Mesodermal cell (in vitro differentiated cells): ENCODE results near the gene MAP3K10.

ENCODE experiments used
- H3K27ac ChIP-seq: 2 replicates; pipeline ENCODE4 v1.7.0; 2013; ENCODE audit warnings: mild to moderate bottlenecking, low read depth, low read length, moderate library complexity; ENCODE audit not compliant: severe bottlenecking
- H3K36me3 ChIP-seq: 2 replicates; pipeline ENCODE4 v1.7.1; 2013; ENCODE audit warnings: mild to moderate bottlenecking, low read length, moderate library complexity; ENCODE audit not compliant: control insufficient read depth, insufficient read depth
- H3K4me1 ChIP-seq: one replicate; pipeline ENCODE4 v1.7.1; 2013; ENCODE audit warnings: mild to moderate bottlenecking, low read length; ENCODE audit not compliant: insufficient read depth, control insufficient read depth, poor library complexity, severe bottlenecking
- H3K4me3 ChIP-seq: 2 replicates; pipeline ENCODE4 v1.7.0; 2013; ENCODE audit warnings: low read length, control low read depth, mild to moderate bottlenecking; ENCODE audit not compliant: insufficient read depth, poor library complexity, severe bottlenecking; ENCODE audit errors: extremely low read depth
- H3K9me3 ChIP-seq: 2 replicates; pipeline ENCODE4 v1.7.1; 2013; ENCODE audit warnings: mild to moderate bottlenecking, low read length, moderate library complexity; ENCODE audit not compliant: control insufficient read depth
- WGBS, 2 experiments: methylation state at CpG; one replicate each; pipeline ENCODE4 v1.1.5; 2013; ENCODE audit warnings: missing lambda C conversion rate in 2 of 2; ENCODE audit not compliant: insufficient coverage in 2 of 2; 5-methylcytosine and 5-hydroxymethylcytosine counted together

Gene MAP3K10

DNA sequence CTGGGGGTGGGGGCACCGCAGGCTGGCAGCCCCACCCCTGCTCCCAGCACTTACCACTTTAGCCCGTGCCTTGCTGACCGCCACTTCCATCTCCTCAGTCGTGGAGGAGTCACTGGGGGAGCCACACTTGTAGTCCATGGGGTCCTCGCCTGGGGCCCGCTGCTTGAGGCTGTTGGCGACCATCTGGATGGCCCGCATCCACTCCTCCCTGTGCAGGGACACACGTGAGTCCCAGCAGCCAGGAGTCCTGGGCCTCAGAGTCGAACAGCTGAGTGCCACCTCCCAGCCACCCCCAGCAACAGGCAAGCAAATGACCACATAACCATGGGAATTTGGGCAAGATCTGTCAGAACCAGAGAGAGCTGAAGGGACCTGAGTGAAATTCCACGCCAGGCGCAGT lies 51.3 kb downstream of the MAP3K10 start:
- Histone ChIP-seq H3K9me3 (no peaks in the 10 kb centered on the region), H3K4me3 (no peak overlapping the region), H3K4me1 (no peaks in the 10 kb centered on the region), H3K36me3 (peaks cover 55% of the 10 kb centered on the region), H3K27ac (no peak overlapping the region)
- 96 to 97% methylated on average over 11 to 12 of the region's 12 CpGs for WGBS, 2 experiments

DNA sequence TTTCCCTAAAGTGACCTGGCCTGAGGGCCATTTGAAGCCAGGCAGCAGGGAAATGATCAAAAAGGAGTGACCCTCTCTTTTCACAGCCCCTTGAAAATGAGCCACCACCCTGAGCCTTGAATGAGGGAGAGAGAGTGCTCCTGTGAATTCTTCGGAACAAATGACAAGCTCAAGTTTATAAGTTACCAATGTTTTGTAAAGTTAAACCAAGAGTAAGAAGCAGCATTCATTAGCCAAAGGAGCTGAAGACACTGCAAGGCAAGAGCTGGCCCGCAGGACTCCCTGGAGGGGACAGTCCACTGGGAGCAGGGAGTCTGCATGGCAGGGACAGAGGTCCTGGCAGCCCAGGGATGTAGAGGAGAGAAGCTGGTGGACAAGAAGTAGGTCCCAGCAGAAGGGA lies 52.0 kb downstream of the MAP3K10 start:
- peaks cover 49% of the 10 kb centered on the region for H3K36me3 ChIP-seq
- no peak overlapping the region for H3K27ac ChIP-seq
- 90 to 93% methylated on average over 1 to 2 of the region's 2 CpGs for WGBS, 2 experiments
- no peaks in the 10 kb centered on the region for H3K4me1 ChIP-seq
- no peak overlapping the region for H3K4me3 ChIP-seq
- no peaks in the 10 kb centered on the region for H3K9me3 ChIP-seq

DNA sequence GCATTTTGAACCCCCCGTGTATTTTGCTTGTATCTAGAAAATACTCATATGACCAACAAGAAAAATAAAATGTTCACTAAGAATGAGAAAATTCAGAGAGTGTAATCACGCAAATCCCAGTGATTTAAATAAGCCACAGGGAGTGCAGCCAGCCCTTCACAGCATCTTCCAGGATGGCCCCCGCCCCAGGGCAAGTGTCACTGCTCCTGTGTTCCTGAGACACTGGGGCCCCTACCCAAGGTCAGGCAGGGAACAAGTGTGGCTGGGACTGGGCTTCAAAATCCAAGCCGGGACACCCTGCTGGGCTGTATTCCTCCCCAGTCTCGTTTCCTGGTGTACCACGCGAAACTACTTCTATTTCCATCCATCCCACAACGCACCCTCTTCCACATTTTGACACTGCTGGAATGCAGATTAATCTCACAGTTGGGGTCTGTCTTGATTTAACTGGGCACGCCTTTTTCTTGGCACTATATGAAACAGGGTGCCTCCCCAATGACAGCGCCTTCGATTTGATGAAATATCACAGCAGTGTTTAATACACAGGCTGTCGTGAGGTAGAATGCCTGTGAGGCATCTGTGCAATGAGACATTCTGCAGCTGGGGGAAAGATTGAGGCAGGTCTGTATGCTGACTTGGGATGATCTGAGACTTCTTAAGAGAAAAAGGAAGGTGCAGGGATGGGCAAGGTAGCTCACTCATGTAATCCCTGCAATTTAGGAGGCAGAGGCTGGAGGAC lies 53.5 kb downstream of the MAP3K10 start:
- Histone ChIP-seq H3K4me1 (no peaks in the 10 kb centered on the region), H3K27ac (no peak overlapping the region), H3K9me3 (no peaks in the 10 kb centered on the region), H3K36me3 (peaks cover 40% of the 10 kb centered on the region), H3K4me3 (no peak overlapping the region)
- WGBS, 2 experiments, result 93% methylated on average over 10 to 11 of the region's 12 CpGs

DNA sequence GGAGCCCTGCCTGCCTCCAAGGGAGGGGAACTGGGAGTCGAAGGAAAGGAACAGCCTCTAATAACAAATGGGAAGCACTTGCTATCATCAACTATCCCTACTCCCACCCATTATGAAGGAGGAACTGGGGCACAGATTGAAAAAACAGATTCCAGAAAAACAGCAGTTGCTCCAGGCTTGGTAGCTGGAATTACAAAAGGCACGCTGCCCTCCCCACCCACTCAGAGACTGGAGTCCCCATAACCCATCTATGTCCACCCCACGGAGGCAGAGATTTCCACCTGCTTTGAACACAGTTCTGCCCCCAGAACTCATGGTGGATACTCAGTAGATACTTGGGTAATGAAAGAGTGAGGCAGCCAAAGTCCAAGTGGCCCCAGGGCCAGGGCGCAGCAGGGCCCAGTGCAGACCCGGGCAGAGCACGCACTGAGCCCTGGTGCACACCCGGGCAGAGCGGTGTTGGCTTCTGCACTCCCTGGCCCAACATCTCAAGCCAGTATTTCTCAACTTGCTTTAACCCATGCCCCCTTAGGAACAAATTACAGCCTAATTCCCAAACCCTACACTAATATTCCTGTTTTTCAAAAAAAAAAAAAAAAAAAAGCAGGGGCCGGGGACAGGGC lies 54.4 kb downstream of the MAP3K10 start:
- Histone ChIP-seq H3K27ac (no peak overlapping the region), H3K4me3 (no peak overlapping the region), H3K4me1 (no peaks in the 10 kb centered on the region), H3K9me3 (no peaks in the 10 kb centered on the region), H3K36me3 (peaks cover 40% of the 10 kb centered on the region)
- 95% methylated on average over 4 to 7 of the region's 9 CpGs for WGBS, 2 experiments

GRCh38 chr19:40246292-40247073 lies 55.3 kb downstream of the MAP3K10 start:
- WGBS, 2 experiments, result 95 to 97% methylated on average over 5 to 9 of the region's 16 CpGs
- no peaks in the 10 kb centered on the region for H3K9me3 ChIP-seq
- H3K27ac ChIP-seq, result no peak overlapping the region
- H3K4me3 ChIP-seq, result no peak overlapping the region
- no peaks in the 10 kb centered on the region for H3K4me1 ChIP-seq
- peaks cover 40% of the 10 kb centered on the region for H3K36me3 ChIP-seq

DNA sequence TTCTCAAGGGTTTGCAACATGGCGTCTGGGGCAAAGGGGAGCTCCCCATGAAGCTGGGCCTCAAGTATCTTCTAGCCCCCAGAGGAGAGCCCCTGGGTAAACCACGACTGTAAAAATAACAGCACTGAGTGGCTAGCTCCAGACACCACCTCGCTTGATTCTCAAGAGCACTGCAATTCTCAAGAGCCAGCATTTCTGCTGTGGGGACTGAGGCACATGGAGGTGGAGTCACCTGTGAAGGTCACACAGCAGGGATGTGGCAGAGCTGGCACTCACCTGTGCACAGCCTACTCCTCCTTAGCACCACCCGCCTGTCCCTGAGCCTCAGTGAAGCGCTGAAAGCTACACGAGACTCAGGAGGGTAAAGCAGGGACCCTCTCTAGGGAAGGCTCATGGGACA lies 56.0 kb downstream of the MAP3K10 start:
- no peaks in the 10 kb centered on the region for H3K9me3 ChIP-seq
- no peak overlapping the region for H3K27ac ChIP-seq
- H3K36me3 ChIP-seq, result peaks cover 42% of the 10 kb centered on the region
- no peaks in the 10 kb centered on the region for H3K4me1 ChIP-seq
- no peak overlapping the region for H3K4me3 ChIP-seq
- WGBS, 2 experiments, result 91 to 96% methylated on average over 6 of the region's 6 CpGs

DNA sequence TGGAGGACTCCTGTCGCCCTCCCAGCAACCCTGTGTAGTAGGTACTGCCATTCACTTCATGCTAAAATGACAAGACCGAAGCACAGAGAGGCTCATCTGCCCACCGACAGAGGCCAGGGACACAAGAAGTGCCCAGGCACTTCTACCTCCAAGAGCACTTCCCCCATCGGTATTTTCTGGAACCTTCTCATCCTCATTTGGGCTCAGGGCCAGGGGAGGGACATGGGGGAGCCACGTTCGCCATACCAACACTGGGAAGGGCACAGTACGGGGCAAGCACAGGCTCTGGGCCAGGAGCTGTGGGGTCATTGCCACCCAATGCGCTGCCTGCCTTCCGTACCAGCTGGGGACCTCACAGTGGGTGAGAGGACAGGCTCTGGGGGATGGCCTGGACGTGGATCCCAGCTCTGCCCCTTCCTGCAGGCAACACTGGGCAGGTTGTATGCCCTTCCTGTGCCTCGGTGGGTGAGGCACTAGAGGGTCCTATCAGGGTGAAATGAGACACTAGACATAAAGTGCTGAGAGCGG lies 56.6 kb downstream of the MAP3K10 start:
- Histone ChIP-seq H3K36me3 (peaks cover 43% of the 10 kb centered on the region), H3K4me3 (no peak overlapping the region), H3K9me3 (no peaks in the 10 kb centered on the region), H3K4me1 (no peaks in the 10 kb centered on the region), H3K27ac (no peak overlapping the region)
- 91 to 96% methylated on average over 12 of the region's 12 CpGs for WGBS, 2 experiments

DNA sequence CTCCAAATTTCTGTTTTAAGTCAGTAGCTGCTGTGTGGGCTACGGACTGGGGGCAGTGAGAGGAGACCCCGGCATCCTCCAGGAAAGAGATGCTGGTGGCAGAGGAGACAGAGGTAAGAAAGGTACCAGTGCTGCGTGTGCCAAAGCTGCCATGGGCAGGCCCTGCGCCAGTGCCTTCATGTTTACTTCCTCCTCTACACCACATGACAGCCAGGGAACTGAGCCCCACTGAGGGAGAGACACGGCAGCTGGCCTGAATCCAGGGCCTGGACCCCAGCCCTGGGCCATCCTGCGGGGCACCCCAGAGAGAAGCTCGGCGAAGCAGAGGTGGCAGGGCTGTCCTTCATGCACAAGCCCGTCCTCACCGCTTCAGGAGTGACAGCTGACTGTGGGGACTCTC lies 58.0 kb downstream of the MAP3K10 start:
- 89 to 90% methylated on average over 7 to 8 of the region's 10 CpGs for WGBS, 2 experiments
- Histone ChIP-seq H3K9me3 (no peaks in the 10 kb centered on the region), H3K27ac (no peak overlapping the region), H3K4me1 (no peaks in the 10 kb centered on the region), H3K36me3 (peaks cover 55% of the 10 kb centered on the region), H3K4me3 (no peak overlapping the region)

- Histone ChIP-seq H3K9me3 (no peaks in the 10 kb centered on the region), H3K4me1 (no peaks in the 10 kb centered on the region), H3K27ac (no peak overlapping the region), H3K4me3 (no peak overlapping the region), H3K36me3 (peaks cover 56% of the 10 kb centered on the region)
- WGBS, 2 experiments, result 96% methylated on average over 11 of the region's 11 CpGs
Measured at GRCh38 chr19:40249781-40250180, 58.6 kb downstream of the MAP3K10 start.

GRCh38 chr19:40251244-40251643 lies 60.0 kb downstream of the MAP3K10 start:
- Histone ChIP-seq H3K27ac (no peak overlapping the region), H3K36me3 (peaks cover 67% of the 10 kb centered on the region), H3K9me3 (no peaks in the 10 kb centered on the region), H3K4me3 (no peak overlapping the region), H3K4me1 (no peaks in the 10 kb centered on the region)
